Fibroblast of the conjunctiva (primary cell): Measurements from ENCODE around the gene YARS1.

Experiments
- DNase-seq: peaks from one replicate; pipeline ENCODE4 v3.0.0-alpha.2; 2010; ENCODE audit warnings: low read depth

YARS1 gene

DNA sequence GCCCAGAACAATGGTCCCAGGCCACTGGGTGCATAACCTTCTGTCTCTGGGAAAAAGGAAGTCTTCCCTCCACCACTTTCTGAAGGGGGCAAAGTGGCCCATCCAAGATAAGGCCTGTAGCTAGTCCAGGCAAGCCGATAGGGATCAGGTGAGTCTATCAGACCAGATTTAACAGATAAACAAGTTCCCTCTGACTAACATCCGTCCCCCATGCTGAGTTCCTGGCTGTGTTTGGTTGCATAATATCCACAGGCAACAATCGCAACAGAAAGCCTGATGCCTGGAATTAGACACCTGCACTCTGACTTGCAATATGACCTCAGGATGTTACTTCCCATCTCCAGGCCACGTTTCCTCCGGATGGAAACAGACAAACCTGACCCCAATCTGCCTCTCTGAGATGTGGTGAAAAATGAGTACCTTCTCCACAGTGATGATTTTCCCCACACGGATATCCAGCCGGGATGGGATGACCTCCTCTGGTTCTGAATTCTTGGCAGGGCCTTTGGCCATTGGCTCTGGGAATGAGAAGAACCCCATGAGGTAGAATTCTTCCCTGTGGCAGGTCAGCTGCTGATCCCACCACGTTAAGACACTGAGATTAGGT, 36.4 kb downstream of the YARS1 start:
- no peak for DNase-seq

GRCh38 chr1:32780005-32780404, 37.2 kb downstream of the YARS1 start:
- no peak for DNase-seq

GRCh38 chr1:32779242-32779641, 37.9 kb downstream of the YARS1 start:
- no peak for DNase-seq

- no peak for DNase-seq
Observed at GRCh38 chr1:32775640-32776337, 41.4 kb downstream of the YARS1 start.

DNA sequence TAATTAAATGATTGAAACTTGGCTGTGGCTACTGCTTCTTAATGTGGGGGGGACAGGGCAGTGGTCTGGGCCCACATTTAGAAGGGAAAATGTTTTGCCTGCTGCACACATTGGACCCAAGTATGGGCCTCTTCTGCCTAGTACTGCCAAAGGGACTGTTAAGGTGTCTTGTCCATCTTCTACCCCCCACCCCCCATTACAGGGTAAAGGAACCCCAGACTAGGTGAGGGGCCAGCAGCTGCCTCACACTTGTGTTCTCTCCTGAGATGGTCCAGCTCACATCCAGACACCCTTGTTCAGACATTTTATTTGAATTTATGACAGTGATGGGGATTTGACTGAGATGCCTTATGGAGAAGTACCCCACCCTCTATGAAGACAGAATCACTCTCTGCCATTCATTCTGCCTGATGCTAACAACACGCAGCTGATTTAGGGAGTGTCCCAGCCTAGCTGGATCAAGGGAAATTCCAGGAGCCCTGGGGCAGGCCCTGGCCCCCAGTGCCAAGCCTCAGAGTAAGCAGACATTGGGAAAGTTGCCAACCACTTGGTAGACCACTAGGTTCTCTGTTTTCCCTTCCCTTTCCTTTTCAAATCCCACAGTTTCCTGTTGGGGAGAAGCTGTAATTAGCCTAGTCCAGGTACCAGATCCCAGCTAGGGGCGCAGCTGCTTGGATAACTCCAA, 42.1 kb downstream of the YARS1 start:
- DNase-seq = peak; percentile 43

GRCh38 chr1:32774464-32774808, 42.7 kb downstream of the YARS1 start:
- no peak for DNase-seq

DNA sequence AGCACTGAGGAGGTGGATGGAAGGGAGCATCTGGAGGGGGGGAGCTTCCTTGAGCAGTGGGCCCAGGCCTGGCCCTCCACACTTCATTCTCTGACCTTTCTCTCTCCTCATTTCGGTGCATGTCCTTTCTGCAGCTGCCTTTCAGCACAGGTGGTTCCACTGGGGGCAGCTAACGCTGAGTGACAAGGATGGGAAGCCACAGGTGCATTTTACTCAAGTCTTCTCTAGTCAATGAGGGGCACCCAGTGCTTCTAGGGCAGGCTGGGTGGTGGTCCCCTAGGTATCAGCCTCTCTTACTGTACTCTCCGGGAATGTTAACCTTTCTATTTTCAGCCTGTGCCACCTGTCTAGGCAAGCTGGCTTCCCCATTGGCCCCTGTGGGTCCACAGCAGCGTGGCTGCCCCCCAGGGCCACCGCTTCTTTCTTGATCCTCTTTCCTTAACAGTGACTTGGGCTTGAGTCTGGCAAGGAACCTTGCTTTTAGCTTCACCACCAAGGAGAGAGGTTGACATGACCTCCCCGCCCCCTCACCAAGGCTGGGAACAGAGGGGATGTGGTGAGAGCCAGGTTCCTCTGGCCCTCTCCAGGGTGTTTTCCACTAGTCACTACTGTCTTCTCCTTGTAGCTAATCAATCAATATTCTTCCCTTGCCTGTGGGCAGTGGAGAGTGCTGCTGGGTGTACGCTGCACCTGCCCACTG, 43.2 kb downstream of the YARS1 start:
- no peak for DNase-seq

DNA sequence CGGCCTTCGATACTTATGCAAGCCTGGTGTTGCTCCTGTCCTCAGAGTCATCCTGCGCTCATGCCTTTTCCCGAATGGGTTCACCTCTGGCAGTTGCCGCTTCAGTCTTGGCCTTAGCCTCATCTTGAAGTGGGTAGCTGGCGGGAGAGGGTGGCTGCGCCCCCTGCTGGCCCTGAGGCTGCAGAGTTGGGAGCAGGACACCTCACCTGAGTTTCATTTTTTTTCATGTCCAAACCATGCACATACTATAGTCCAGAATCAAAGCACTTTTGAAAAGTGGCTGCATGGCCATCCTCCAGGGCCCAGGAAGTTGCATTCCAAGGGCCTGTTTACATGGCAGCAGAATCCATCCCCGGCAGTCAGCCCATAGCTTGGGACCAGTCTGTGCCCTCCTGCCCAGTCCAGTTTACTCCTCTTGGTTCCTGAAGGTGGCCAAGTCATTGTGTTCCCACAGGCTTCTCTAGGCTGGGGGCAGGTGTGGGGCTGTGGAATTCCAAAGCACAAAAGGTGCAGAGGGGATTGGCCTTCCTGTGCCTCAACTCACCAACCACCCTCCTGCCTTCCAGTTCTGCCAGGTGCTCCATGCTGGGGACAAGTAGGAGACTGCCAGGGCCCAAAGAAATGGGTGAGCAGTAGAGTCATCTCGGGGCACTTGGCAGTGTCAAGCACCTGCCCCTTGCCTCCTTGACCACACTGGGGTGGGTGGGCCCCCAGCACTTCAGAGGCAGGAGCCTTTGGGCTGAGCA, 44.0 kb downstream of the YARS1 start:
- peak; percentile 62 for DNase-seq

DNA sequence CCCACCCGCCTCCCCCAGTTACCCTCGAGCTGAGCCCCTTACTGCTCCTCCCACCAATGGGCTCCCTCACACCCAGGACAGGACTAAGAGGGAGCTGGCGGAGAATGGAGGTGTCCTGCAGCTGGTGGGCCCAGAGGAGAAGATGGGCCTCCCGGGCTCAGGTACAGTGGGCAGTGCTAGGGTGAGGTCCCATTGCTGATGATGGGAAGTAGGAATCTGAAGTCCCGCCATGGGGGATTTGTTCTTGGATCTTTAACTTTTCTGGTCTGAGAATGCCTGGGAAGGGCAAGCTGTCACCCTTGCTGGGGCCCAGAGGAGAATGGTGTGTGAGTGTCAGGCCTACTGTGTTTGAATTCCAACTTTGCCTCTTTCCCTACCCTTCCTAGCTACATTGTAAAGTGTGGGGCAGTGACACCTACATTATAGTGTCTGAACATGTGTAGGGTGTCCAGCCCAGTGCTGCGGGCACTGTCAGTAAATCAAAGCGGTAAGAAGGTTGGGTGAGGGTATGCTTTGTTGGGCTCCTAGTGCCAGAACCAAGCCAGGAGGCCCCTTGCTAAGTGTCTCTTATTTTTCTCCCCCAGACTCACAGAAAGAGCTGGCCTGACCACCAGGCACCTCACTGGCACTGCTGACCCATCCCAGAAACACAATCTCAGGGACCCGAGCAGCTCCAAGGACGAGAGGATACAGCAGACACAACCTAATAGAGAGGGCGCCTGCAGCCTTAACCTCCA, 44.7 kb downstream of the YARS1 start:
- DNase-seq = no peak

GRCh38 chr1:32771561-32772280, 45.4 kb downstream of the YARS1 start:
- no peak for DNase-seq

DNA sequence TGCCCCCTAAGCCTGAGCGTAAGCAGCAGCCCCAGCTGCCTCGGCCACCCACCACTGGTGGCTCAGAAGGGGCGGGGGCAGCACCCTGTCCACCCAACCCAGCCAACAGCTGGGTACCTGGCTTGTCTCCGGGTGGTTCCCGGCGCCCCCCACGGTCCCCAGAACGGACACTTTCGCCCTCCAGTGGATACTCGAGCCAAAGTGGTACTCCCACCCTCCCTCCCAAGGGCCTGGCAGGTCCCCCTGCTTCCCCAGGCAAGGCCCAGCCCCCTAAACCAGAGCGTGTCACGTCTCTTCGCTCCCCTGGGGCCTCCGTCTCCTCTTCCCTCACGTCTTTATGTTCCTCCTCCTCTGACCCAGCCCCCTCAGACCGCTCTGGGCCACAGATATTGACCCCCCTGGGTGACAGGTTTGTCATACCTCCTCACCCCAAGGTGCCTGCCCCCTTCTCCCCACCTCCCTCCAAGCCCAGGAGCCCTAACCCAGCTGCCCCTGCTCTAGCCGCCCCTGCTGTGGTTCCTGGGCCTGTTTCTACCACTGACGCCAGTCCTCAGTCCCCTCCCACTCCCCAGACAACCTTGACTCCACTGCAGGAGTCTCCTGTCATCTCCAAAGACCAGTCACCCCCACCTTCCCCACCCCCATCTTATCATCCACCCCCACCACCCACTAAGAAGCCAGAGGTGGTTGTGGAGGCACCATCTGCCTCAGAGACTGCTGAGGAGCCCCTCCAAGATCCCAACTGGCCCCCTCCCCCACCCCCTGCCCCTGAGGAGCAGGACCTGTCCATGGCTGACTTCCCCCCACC, 46.2 kb downstream of the YARS1 start:
- no peak for DNase-seq

DNA sequence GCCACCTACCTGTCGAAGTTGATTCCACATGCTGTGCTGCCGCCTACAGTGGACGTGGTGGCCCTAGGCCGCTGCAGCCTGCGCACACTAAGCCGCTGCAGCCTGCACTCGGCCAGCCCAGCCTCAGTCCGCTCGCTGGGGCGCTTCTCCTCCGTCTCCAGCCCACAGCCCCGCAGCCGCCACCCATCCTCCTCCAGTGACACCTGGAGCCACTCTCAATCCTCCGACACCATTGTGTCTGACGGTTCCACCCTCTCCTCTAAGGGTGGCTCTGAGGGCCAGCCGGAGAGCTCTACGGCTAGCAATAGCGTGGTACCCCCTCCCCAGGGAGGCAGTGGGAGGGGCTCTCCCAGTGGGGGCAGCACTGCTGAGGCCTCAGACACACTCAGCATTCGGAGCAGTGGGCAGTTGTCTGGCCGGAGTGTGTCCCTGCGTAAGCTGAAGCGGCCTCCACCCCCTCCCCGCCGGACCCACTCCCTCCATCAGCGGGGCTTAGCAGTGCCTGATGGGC, 46.9 kb downstream of the YARS1 start:
- no peak for DNase-seq

DNA sequence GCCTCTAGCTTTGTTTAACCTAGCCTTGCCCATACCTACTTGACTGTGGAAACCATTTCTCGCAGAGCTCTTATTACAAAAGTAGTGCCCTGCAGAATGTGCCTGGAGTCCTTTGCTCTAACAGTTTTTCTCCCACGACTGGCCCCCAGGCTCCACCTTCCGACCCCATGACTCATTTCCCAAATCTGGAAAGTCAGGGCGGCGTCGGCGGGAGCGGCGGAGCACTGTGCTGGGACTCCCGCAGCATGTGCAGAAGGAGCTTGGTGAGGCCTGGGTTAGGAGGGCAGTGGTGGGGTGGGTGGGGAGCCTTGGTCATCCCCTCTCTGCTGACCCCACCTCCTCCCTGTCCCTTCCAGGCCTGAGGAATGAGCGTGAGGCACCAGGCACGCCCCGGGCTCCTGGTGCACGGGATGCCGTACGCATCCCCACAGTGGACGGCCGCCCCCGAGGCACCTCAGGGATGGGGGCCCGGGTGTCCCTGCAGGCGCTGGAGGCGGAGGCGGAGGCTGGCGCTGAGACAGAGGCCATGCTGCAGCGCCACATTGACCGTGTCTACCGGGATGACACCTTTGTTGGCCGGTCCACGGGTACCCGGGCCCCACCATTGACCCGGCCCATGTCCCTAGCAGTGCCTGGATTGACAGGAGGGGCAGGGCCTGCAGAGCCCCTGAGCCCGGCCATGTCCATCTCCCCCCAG, 47.5 kb downstream of the YARS1 start:
- DNase-seq = no peak

DNA sequence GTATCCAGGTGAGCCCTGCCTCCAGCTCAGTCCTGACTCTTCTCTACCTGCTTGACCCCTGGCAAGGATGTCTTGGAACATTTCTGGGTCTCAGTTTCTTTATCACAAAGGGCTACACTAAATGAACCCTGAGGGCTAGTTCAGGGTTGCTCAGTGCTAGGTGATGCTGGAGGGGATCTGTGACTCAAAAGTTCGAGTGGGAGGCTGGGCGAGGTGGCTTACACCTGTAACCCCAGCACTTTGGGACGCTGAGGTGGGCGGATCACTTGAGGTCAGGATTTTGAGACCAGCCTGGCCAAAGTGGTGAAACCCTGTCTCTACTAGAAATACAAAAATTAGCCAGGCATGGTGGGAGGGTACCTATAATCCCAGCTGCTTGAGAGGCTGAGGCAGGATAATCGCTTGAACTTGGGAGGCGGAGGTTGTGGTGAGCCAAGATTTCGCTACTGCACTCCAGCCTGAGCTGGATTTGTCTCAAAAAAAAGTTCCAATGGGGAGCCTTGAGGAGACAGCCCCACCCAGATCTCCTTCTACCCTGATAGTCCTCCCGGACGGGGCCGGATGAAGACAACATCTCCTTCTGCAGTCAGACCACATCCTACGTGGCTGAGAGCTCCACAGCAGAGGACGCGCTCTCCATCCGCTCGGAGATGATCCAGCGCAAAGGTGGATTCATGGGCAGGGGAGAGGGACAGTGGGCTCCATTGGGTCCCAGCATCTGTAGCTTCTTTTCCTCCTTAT, 48.9 kb downstream of the YARS1 start:
- no peak for DNase-seq

GRCh38 chr1:32767641-32768040, 49.5 kb downstream of the YARS1 start:
- no peak for DNase-seq

DNA sequence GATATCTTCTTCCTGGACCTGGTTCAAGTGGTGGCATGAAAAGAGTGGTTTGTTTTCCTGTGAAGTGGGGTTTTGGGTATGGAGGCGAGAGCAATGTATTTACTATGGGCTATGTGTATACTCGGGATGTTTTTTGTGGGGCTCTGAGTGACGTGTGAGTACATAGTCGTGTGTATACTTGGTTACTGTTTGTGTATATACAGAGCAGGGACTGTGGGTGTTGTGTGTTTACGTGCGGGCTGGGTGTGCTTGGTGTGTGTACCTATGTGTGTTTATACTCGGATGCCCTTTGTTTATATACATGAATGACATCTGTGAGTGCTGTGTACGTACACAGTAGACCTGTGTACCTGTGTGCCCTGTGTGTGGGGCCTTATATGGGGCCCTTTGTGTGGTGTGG, 50.0 kb downstream of the YARS1 start:
- DNase-seq = no peak

DNA sequence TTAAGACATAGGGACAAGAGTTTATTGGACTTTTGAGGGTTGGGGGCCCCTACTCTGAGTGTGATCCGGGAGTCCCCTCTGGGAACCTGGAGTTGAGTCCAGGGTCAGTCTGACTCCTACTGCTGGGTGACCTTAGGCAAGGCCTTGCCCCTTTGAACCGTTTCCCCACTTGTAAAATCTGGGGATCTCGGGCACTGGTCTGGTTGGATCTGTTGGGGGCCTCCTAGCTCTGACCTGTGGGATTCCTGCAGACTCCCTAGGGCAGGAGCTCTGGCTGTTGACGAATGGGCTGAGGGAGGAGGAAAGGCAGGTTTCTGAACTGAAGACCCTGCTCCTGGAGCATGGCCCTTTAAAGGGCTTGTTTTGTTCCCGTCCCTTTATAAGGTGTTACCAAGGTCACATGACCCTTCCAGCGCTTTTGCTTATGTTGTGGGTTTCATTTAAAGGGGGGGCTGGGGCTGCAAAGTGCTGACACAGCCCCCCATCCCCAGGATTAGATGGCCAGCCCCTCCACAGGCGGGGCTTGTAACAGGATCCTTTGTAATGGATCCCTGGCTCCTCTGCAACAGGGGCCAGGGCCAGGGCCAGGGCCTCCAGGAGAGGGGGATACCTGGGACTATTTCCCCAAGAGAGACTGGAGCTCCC, 50.7 kb downstream of the YARS1 start:
- DNase-seq = no peak
